Fibroblast of lung (primary cell): Measurements from ENCODE around the gene FAP. TPM values are rescaled to one million over a fixed set of nuclear protein-coding genes. Genes with fewer than 3 reads are reported as not detected.

Source experiments
- DNase-seq, 2 donors: peaks; one replicate each; pipeline versions ENCODE4 v3.0.0 to v3.0.0-alpha.2; 2010; ENCODE audit warnings: low read depth in 2 of 2
- H2AFZ ChIP-seq: 2 replicates; pipeline ENCODE4 v1.5.1; 2012; ENCODE audit warnings: low read length, control low read depth, inconsistent platforms
- H3K27ac ChIP-seq: 2 replicates; pipeline ENCODE4 v1.5.1; 2011; ENCODE audit warnings: low read length, control low read depth; ENCODE audit not compliant: insufficient read depth
- H3K27me3 ChIP-seq: 2 replicates; pipeline ENCODE4 v1.5.1; 2011; ENCODE audit warnings: mild to moderate bottlenecking, low read length; ENCODE audit not compliant: control insufficient read depth, insufficient read depth
- H3K36me3 ChIP-seq: 2 replicates; pipeline ENCODE4 v1.5.1; 2011; ENCODE audit warnings: low read length; ENCODE audit not compliant: control insufficient read depth, insufficient read depth
- H3K4me1 ChIP-seq: 2 replicates; pipeline ENCODE4 v1.5.1; 2011; ENCODE audit warnings: low read length; ENCODE audit not compliant: control insufficient read depth, insufficient read depth; ENCODE audit errors: extremely low read depth
- H3K4me2 ChIP-seq: 2 replicates; pipeline ENCODE4 v1.5.1; 2011; ENCODE audit warnings: low read length, control low read depth; ENCODE audit not compliant: insufficient read depth; ENCODE audit errors: extremely low read depth
- H3K4me3 ChIP-seq, 4 experiments: fragments of 200-600 bp in 1 of 4; sonication (generic) in 1 of 4; replicated peaks in 1 of 4; 2 replicates each; pipeline ENCODE4 v1.5.1; 2011 to 2016; ENCODE audit warnings: low read length in 4 of 4, low read depth in 3 of 4, mild to moderate bottlenecking in 3 of 4, control low read depth in 2 of 4, inconsistent platforms in 1 of 4, mixed read lengths in 1 of 4; ENCODE audit not compliant: insufficient read depth in 1 of 4; ENCODE audit errors: control extremely low read depth in 1 of 4
- H3K79me2 ChIP-seq: 2 replicates; pipeline ENCODE4 v1.5.1; 2012; ENCODE audit warnings: mild to moderate bottlenecking, low read length, inconsistent platforms; ENCODE audit not compliant: control insufficient read depth, insufficient read depth
- H3K9ac ChIP-seq: 2 replicates; pipeline ENCODE4 v1.5.1; 2011; ENCODE audit warnings: mild to moderate bottlenecking, low read length, control low read depth; ENCODE audit not compliant: insufficient read depth
- H3K9me3 ChIP-seq: 2 replicates; pipeline ENCODE4 v1.5.1; 2012; ENCODE audit warnings: low read depth, low read length; ENCODE audit not compliant: control insufficient read depth, insufficient read depth
- H4K20me1 ChIP-seq: 2 replicates; pipeline ENCODE4 v1.5.1; 2011; ENCODE audit warnings: low read length; ENCODE audit not compliant: control insufficient read depth, insufficient read depth; ENCODE audit errors: extremely low read depth
- CTCF ChIP-seq, 2 donors: IDR thresholded peaks in 1 of 2; conservative IDR thresholded peaks in 1 of 2; 1 replicate in 1 of 2; 2 replicates in 1 of 2; pipeline ENCODE4 v1.5.1; 2011 to 2012; ENCODE audit warnings: low read length in 2 of 2, control low read depth in 1 of 2, inconsistent platforms in 1 of 2, low read depth in 1 of 2, mild to moderate bottlenecking in 1 of 2
- EZH2 ChIP-seq: IDR thresholded peaks from 2 replicates; pipeline ENCODE4 v1.5.1; 2012; ENCODE audit warnings: low read length, control low read depth, mild to moderate bottlenecking; ENCODE audit errors: missing control alignments
- polyA plus RNA-seq, 2 donors: library from polyadenylated mRNA; depleted of rRNA in 1 of 2; stranded (reverse) in 1 of 2; unstranded in 1 of 2; fragments of >200 nt; gene quantifications; 2 replicates each; pipeline ENCODE4 v1.2.1, GENCODE V29; 2011 to 2012; ENCODE audit warnings: missing spikeins in 1 of 2
- total RNA-seq: library from RNA; depleted of rRNA; stranded (reverse); fragments of >200 nt; gene quantifications from 2 replicates; pipeline ENCODE4 v1.2.1, GENCODE V29; 2014

Gene FAP
- total and polyA plus RNA-seq, 2 donors (not counting 1 experiment from before 2014, with no cell fraction given): 96.1 to 140 TPM

DNA sequence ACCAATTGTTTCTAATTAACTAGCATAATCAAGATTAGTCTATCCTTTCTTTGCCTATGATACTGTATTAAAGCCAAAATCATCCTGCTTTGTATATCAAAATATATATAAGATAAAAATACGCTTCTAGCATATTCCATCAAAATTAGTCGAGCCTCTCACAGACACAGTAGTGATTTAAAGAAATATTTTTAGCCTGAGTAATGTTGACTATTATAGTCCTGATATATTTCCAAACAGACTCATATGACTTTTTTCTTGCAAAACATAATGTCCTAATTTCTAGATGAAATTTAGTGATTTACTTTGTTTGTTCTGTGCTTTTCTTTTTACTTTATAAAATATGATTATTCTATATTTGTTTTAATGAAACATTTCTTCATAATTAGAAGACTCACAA, 30.9 kb downstream of the FAP start:
- H3K4me1 ChIP-seq: peaks cover 2% of the 10 kb centered on the region
- H4K20me1 ChIP-seq: no peaks in the 10 kb centered on the region
- no peaks in the 10 kb centered on the region for H3K79me2 ChIP-seq
- DNase-seq: peak in 1 of 2 donors; percentile 57
- H3K9ac ChIP-seq: no peak overlapping the region
- no peak overlapping the region for H3K4me3 ChIP-seq
- no peak overlapping the region for H2AFZ ChIP-seq
- H3K4me2 ChIP-seq: no peak overlapping the region
- no peak overlapping the region for H3K27ac ChIP-seq
- H3K9me3 ChIP-seq: no peaks in the 10 kb centered on the region
- peaks cover 3% of the 10 kb centered on the region for H3K36me3 ChIP-seq
- no peaks in the 10 kb centered on the region for H3K27me3 ChIP-seq
- TF ChIP-seq EZH2 (no peak), CTCF (conservative IDR thresholded peaks at IDR 0.05 in 1 of 2, IDR thresholded peaks at IDR 0.05 in 1 of 2; ENCODE audit: low read depth in 1 of 2, low read length in 2 of 2) (no peak)

DNA sequence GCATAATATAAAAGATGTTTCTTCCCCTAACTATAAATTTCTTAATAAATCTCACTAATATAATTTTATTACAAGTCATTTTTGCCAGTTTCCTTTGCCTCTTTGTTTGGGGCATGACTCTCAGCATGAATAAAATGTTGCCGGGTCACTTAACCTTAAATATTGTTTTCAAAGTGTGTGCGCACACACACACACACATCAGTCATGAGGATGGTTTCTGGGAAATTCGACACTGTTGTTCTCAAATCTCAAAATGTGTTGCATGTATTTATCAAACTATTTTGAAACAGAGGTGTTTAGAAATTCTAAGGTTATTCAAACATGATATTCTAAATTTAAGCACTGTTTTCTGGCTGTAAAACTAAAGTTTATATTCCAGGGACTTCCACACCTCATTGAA, 31.5 kb downstream of the FAP start:
- H3K79me2 ChIP-seq: no peaks in the 10 kb centered on the region
- TF ChIP-seq CTCF (conservative IDR thresholded peaks at IDR 0.05 in 1 of 2, IDR thresholded peaks at IDR 0.05 in 1 of 2; ENCODE audit: low read depth in 1 of 2, low read length in 2 of 2) (no peak), EZH2 (no peak)
- no peak overlapping the region for H3K4me2 ChIP-seq
- DNase-seq: no peak
- no peaks in the 10 kb centered on the region for H3K9me3 ChIP-seq
- H3K9ac ChIP-seq: no peak overlapping the region
- H3K27ac ChIP-seq: no peak overlapping the region
- no peak overlapping the region for H2AFZ ChIP-seq
- peaks cover 2% of the 10 kb centered on the region for H3K4me1 ChIP-seq
- H3K36me3 ChIP-seq: peaks cover 3% of the 10 kb centered on the region
- no peaks in the 10 kb centered on the region for H4K20me1 ChIP-seq
- H3K4me3 ChIP-seq: no peak overlapping the region
- H3K27me3 ChIP-seq: no peaks in the 10 kb centered on the region

DNA sequence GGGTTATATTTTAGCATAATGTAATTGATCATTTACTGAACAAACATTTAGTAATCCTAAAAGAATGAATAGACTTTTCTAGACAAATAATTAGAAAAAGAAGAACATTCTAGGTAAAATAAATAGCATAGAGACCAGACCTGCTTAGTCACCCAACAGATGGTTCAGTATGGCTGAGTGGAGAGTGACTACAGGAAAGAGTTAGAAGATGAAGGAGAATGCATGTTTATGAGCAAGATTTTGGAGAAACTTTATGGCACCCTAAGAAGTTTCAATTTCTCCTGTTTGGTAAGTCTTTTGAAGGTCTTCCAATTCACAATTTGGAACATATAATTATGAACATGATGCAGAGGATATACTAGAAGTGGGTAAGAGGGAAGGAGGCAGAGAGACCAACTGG, 32.9 kb downstream of the FAP start:
- Histone ChIP-seq H3K9me3 (no peaks in the 10 kb centered on the region), H3K36me3 (peaks cover 5% of the 10 kb centered on the region), H3K4me3 (no peak overlapping the region), H3K4me1 (peaks cover 2% of the 10 kb centered on the region), H4K20me1 (no peaks in the 10 kb centered on the region), H3K27me3 (no peaks in the 10 kb centered on the region), H3K27ac (no peak overlapping the region), H3K79me2 (no peaks in the 10 kb centered on the region), H3K9ac (no peak overlapping the region), H2AFZ (no peak overlapping the region), H3K4me2 (no peak overlapping the region)
- TF ChIP-seq CTCF (conservative IDR thresholded peaks at IDR 0.05 in 1 of 2, IDR thresholded peaks at IDR 0.05 in 1 of 2; ENCODE audit: low read depth in 1 of 2, low read length in 2 of 2) (no peak), EZH2 (no peak)
- peak; percentile 27 to 48 for DNase-seq
